HG03025 (cell line): Measurements from ENCODE around the gene ERICH6B.

Source experiments
- ATAC-seq: cut with Tn5 transposase; IDR thresholded peaks from one replicate; pipeline ENCODE4 v1.9.1; 2021; ENCODE audit warnings: mild to moderate bottlenecking, moderate library complexity; ENCODE audit not compliant: unreplicated experiment, low FRiP score

ERICH6B gene

DNA sequence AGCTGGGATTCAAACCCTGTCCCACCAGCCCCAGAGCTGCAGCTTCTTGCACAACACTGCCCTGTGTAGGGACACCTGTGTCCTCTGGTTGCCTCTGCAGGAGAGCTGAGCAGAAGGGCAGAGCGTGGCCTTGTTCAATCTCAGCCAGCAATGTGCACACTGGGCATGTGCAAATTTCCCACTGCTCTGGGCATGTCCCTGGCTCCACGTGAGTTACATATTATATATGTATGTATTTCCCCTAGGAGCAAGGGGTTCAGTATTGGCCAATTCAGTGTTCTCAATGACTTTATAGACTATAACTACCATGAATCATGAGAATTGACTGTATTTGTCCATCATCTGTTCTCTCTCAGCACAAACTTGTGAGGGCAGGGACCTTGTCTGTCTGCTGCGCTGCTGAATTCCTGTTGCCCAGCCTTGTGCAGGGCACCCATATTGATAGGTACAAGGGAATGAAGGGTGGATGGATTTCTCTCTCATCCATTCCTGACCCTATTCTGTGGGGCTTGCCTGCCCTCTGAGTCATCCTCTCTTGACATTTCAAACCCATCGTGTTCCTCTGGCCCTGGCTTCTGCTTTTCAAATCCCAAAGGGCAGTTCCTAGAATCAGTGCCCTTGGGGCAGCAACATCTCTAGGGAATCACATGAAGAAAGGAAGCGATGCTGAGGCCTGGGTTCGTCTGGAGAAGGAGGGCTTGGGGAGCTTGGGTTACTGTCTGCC lies 69.7 kb downstream of the ERICH6B start:
- no peak for ATAC-seq

GRCh38 chr13:45544520-45544919 lies 71.0 kb downstream of the ERICH6B start:
- no peak for ATAC-seq

- no peak for ATAC-seq
These were observed 72.7 kb downstream of the ERICH6B start for GRCh38 chr13:45542878-45543277.

DNA sequence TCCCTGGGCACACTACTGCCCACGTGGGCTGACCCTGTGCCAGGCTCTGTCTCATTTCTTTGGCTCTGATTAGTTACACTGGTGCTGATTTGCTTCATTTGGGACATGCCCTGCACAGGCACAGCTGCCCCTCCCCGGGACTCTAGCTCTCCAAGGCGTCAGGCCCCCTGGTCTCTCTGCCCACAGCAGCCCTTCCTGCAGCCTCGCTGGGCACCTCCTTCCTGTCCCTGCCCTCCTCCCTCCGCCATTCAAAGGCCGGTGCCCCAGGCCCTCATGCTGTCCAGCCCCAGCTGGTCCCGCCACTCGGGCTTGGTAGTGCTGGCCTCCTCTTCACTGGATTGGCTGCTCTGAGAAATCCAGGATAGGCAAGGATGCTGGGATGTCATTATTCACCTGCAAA lies 73.1 kb downstream of the ERICH6B start:
- no peak for ATAC-seq

DNA sequence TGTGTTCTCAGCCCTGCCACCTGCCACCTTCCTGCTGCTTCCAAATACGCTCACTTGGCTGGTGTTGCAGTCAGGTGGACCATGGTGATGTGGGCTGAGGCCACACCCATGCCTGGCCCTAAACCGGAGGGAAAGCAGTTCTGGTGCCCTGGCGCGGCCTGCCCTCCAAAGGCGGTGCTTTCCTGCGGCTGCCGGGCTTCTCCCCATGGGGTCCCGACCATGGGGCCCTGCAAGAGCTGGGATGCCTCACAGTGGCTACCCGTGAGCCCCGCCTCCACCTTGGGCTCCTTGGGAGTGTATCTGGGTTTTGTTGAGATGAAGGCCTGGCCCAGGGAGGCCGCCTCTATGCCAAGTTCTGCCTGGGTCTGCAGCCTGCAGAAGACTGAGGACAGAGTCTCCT lies 73.7 kb downstream of the ERICH6B start:
- no peak for ATAC-seq

DNA sequence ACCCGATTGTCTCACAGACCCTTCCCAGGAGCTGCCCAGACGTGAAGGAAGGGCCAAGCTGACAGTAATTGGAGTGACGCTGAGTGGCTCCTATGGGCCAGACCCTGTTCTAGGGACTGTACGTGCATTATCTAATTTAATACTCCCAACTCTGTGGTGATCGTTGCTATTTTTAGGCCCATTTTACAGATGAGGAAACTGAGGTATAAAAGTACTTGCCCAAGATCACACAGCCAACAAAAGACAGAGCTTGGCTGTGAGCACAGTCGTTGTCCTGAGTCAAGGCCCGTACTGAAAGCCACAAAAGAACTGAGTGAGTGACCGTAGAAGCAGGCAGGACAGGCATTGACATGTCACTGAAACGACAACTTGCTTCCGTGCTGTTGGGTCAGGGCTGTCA lies 74.7 kb downstream of the ERICH6B start:
- no peak for ATAC-seq

GRCh38 chr13:45540195-45540594 lies 75.3 kb downstream of the ERICH6B start:
- no peak for ATAC-seq

GRCh38 chr13:45538382-45538781 lies 77.2 kb downstream of the ERICH6B start:
- no peak for ATAC-seq

DNA sequence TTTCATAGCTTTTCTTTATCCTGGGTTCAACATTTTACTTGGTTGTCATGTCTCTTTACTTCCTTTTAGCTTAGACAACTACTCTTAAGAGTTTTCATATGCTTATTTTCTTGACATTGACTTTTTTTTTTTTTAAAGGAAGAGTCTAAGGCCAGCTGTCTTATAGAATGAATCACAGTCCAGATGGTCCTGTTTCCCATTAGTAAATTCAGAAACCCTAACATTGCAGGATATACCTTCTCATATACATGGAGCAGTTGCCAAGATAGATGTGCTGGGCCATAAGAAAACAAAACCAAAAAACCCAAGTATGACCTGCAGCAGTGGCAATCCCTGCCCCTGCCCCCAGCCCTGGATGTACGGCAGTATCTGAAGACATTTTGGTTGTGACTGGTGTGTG lies 78.0 kb downstream of the ERICH6B start:
- ATAC-seq: no peak

DNA sequence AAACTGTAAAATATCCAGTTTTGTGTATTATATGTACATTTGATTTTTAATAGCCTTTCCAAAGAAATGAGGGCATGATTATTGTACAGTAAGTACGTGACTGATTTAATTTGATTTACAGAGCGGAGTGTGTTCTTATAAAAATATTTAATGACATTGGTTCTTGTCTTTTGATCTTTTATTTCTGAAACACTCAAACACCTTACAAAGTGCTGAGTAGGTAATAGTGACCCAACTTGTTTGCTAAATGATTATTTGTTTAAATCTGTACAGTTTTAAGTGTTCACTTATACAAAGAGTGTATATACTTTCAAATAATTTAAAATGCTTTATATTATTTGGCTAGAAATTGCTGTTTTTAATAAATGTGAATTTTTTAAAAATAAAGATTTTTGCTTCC lies 79.3 kb downstream of the ERICH6B start:
- no peak for ATAC-seq

DNA sequence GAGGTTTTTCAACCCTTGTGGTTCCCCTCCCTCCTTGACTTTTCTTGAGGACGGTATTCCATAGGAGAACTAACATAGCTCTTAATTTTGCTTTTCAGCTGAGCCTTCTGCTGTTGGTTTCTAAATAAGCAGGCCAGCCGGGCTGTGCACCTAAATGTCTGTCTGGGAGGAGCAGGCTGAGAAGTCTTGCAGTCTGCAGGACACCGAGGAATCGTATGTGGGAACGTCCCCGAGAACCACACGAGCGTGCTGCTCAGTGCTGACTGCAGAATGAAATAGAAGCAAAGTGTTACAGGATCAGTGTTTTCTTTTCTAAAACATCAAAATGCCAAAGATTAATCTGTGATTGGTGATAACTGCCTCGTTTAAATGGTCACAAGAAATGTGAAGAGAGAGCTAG lies 80.9 kb downstream of the ERICH6B start:
- ATAC-seq: no peak

- no peak for ATAC-seq
These were observed 85.8 kb downstream of the ERICH6B start for GRCh38 chr13:45529758-45530157.

DNA sequence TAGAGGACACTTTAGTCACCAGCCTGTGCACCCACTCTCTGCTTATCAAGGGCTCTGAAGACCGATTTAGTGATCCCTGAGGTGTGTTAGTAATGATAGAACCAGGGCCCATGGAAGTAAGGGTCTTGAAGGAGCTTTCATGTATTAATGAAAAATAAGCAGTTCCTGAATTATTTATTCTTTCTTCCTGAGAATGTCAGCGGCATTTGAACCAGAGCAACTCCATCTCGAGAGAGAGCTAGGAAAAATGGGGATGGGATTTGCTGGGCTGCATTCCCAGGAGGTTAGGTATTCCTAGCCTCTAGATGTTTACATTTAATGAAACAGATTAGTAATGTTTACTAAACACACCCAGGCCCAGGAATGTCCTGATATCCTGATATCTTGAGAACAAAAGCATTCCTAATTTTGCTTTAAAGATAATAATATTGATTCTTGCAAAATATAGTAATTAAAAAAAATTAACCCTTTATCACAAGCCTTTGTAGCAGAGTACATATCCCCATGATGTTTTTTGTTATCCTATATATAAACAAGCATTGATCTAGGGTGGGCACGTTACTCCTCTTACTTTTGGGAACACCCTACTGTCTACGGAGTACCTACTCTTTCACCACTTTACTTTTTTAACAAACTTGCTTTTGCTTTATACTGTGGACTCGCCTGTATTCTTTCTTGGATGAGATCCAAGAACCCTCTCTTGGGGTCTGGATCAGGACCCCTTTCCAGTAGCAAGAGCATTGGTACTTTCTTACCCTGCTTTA lies 87.7 kb downstream of the ERICH6B start:
- ATAC-seq: no peak

- ATAC-seq: no peak
These were observed 93.0 kb downstream of the ERICH6B start for GRCh38 chr13:45522571-45522970.

- ATAC-seq: no peak
These were observed 94.2 kb downstream of the ERICH6B start for GRCh38 chr13:45521297-45521696.

- ATAC-seq: no peak
These were observed 96.0 kb downstream of the ERICH6B start for GRCh38 chr13:45519493-45519892.

- ATAC-seq: no peak
These were observed 96.9 kb downstream of the ERICH6B start for GRCh38 chr13:45518525-45519245.

DNA sequence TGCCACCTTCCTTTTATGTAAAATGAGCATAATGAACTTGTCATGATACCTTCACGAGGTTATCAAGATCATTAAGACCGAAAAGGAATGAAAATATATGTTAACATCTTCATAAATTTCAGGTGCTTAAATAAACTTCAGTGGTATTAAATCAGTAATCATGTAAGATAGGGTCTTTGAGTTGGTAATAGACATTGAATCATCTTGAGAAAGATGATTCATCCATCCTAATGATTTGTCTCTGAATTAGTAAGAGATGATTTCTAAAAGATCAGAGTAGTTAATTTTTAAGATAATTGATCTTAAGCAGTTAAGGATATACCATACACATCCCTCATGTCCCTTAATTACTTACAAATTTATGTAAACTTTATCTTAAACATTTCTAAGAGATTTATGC lies 98.8 kb downstream of the ERICH6B start:
- no peak for ATAC-seq

DNA sequence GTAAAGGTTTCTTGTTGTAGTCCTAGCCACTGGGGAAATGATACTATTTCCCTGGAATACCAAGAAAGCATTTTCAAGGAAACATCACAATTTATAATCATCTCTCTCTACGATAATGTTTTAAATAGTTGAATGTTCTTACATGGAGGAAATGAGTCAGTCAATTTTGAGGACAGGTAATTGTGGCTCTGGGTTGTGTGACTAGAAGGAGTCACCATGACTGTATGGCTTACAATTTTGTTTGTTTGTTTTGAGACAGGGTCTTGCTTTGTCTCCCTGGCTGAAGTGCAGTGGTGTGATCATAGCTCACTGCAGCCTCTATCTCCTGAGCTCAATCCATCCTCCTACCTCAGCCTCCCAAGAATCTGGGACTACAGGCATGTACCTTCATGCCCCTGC lies 103.4 kb downstream of the ERICH6B start:
- ATAC-seq: no peak

- ATAC-seq: no peak
These were observed 104.0 kb downstream of the ERICH6B start for GRCh38 chr13:45511310-45512097.

- ATAC-seq: no peak
These were observed 104.9 kb downstream of the ERICH6B start for GRCh38 chr13:45510672-45511071.
